NT2/D1 (cell line): ENCODE measurements around the gene SPDYE16.
"Not testable (repeated sequence)": the region's sequence is repeated elsewhere in the genome, so short reads cannot be mapped to it uniquely, and the experiment has no call there.

Experiments used
- SUZ12 ChIP-seq: IDR thresholded peaks from 2 replicates; pipeline ENCODE4 v1.6.1; 2011; ENCODE audit not compliant: insufficient read length, insufficient read depth; ENCODE audit errors: extremely low read depth
- YY1 ChIP-seq: IDR thresholded peaks from 2 replicates; pipeline ENCODE4 v1.6.1; 2011; ENCODE audit not compliant: insufficient read length, insufficient read depth
- ZNF274 ChIP-seq: IDR thresholded peaks from 2 replicates; pipeline ENCODE4 v1.6.1; 2011; ENCODE audit warnings: mild to moderate bottlenecking, low read depth, low read length

DNA sequence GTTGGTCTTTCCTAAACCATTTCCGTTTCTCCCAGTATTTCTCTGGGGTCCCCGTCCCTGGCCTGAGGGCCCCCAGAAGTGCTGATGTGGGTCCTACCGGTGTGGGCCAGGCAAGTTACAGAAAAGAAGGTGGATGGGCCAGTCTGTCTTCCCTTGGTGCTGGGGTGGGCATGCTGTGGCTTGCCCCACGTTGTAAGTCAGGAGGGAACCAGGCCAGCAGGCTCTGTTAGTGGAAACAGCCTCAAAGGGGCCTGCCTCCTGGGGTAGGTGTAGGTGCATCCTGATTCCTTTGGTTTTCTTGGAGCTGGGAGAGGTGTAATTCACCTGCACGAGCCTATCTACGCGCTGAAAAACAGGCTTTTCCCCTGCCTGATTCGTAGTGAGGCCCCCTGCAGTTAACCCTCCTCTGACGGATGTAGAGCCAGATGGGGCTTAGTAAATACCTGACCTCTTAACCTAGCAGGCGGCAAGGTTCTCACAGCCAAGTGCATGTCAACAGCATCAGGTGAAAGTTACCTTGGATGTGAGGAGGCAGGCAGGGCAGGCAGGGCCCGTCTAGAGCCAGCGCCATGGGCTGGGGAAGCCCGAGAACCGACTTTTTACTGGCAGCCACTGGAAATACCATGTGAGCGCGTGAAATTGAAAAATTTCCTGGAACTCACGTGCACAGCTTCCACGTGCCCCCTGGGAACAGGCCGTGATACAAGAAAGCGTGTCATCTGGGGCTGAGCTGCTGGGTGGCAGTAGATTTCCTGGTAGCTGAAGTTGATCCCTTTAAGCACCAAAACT is 57.1 kb downstream of the SPDYE16 start:
- TF ChIP-seq ZNF274, SUZ12, YY1: not testable (repeated sequence)
